Parathyroid adenoma (tissue), 2 donors: ENCODE data around the gene PPP6R1.

Experiments
- H2AFZ ChIP-seq: fragments of 300-600 bp; sonication (generic); one replicate; pipeline ENCODE4 v1.7.0; 2017; ENCODE audit warnings: antibody characterized with exemption, mild to moderate bottlenecking
- H3K27ac ChIP-seq: fragments of 300-600 bp; sonication (generic); one replicate; pipeline ENCODE4 v1.7.0; 2017
- H3K27me3 ChIP-seq: fragments of 300-600 bp; sonication (generic); one replicate; pipeline ENCODE4 v1.7.0; 2017; ENCODE audit warnings: low read length; ENCODE audit not compliant: control insufficient read depth, insufficient read depth
- H3K36me3 ChIP-seq: fragments of 300-600 bp; sonication (generic); one replicate; pipeline ENCODE4 v1.7.0; 2017; ENCODE audit warnings: low read length; ENCODE audit not compliant: control insufficient read depth, insufficient read depth
- H3K4me1 ChIP-seq: fragments of 300-600 bp; sonication (generic); one replicate; pipeline ENCODE4 v1.7.0; 2017; ENCODE audit warnings: control low read depth
- H3K4me2 ChIP-seq: fragments of 300-600 bp; sonication (generic); one replicate; pipeline ENCODE4 v1.7.0; 2017; ENCODE audit warnings: low read length
- H3K4me3 ChIP-seq: fragments of 300-600 bp; sonication (generic); one replicate; pipeline ENCODE4 v1.7.0; 2017; ENCODE audit warnings: low read depth, low read length
- H3K79me2 ChIP-seq: fragments of 300-600 bp; sonication (generic); one replicate; pipeline ENCODE4 v1.7.0; 2017; ENCODE audit warnings: control low read depth
- H3K9ac ChIP-seq: fragments of 300-600 bp; sonication (generic); one replicate; pipeline ENCODE4 v1.7.0; 2017; ENCODE audit warnings: mild to moderate bottlenecking
- H3K9me3 ChIP-seq: fragments of 300-600 bp; sonication (generic); one replicate; pipeline ENCODE4 v1.7.0; 2017; ENCODE audit warnings: low read length; ENCODE audit not compliant: control insufficient read depth
- TF ChIP-seq, protein P1 (sequence below): fragments of 300-600 bp; sonication (generic); IDR thresholded peaks from one replicate; pipeline ENCODE4 v1.7.0; 2017; ENCODE audit warnings: antibody characterized with exemption, mild to moderate bottlenecking
- donor health status: primary hyperparathyroidism.

The PPP6R1 gene

GRCh38 chr19:55301459-55302317, 42.9 kb upstream of the PPP6R1 start:
- Histone ChIP-seq H3K27ac (no peak overlapping the region), H3K4me3 (no peak overlapping the region), H3K9me3 (no peaks in the 10 kb centered on the region), H3K27me3 (no peaks in the 10 kb centered on the region), H3K9ac (no peak overlapping the region), H3K4me1 (no peaks in the 10 kb centered on the region), H3K4me2 (peak overlapping the region; percentile 49), H3K36me3 (no peaks in the 10 kb centered on the region), H2AFZ (peak overlapping the region; percentile 59), H3K79me2 (no peaks in the 10 kb centered on the region)
- TF ChIP-seq, protein P1, sequence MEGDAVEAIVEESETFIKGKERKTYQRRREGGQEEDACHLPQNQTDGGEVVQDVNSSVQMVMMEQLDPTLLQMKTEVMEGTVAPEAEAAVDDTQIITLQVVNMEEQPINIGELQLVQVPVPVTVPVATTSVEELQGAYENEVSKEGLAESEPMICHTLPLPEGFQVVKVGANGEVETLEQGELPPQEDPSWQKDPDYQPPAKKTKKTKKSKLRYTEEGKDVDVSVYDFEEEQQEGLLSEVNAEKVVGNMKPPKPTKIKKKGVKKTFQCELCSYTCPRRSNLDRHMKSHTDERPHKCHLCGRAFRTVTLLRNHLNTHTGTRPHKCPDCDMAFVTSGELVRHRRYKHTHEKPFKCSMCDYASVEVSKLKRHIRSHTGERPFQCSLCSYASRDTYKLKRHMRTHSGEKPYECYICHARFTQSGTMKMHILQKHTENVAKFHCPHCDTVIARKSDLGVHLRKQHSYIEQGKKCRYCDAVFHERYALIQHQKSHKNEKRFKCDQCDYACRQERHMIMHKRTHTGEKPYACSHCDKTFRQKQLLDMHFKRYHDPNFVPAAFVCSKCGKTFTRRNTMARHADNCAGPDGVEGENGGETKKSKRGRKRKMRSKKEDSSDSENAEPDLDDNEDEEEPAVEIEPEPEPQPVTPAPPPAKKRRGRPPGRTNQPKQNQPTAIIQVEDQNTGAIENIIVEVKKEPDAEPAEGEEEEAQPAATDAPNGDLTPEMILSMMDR: peak; percentile 96

DNA sequence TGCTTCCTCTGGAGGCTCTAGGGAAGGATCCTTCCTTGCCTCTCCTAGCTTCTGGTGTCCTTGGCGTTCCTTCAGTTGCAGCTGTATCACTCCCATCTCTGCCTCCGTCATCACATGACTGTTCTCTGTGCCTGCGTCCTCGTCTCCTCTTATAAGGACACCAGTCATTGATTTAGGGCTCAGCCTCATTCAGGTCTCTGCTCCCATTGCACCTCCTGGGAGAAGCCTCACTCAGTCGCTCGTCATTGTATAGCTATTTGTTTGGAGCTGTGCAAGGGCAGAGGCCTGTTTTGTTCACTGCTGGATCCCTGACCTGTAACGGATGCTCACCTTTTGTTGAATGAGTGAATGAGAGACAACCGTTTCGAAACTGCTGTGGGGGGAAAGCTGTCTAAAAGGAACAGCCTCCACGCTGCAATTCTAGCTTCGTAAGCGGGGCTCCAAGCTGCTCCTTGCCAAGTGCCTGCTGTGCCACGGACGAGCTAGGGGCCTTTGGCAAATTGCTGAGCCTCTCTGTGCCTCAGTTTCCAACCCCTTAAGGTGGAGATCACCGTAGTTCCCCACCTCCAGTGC, 42.2 kb upstream of the PPP6R1 start:
- Histone ChIP-seq H3K36me3 (no peaks in the 10 kb centered on the region), H3K9ac (no peak overlapping the region), H3K79me2 (no peaks in the 10 kb centered on the region), H3K4me3 (no peak overlapping the region), H3K9me3 (no peaks in the 10 kb centered on the region), H2AFZ (no peak overlapping the region), H3K4me2 (no peak overlapping the region), H3K27me3 (no peaks in the 10 kb centered on the region), H3K4me1 (no peaks in the 10 kb centered on the region), H3K27ac (no peak overlapping the region)
- TF ChIP-seq, protein P1: no peak

DNA sequence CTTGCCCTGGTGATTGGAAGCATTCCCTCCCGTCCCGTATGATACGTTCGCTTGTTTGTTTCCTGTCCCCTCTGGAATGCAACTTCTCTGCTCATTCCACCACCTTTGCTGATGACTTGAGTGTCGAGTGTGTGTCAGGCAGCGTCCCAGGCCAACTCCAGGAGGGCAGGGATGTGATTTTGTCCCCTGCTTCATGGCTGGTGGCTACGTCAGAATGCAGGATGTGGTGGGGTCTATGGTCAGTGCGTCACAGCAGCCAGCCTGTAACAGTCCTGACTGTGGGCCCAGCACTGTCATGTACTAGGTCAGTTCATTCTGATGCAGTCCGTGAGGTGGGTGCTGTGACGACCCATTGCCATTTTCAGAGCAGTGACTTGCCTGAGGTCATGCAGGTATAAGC, 41.2 kb upstream of the PPP6R1 start:
- Histone ChIP-seq H3K4me3 (no peak overlapping the region), H3K4me1 (no peaks in the 10 kb centered on the region), H3K79me2 (no peaks in the 10 kb centered on the region), H3K27ac (no peak overlapping the region), H3K9me3 (no peaks in the 10 kb centered on the region), H3K36me3 (no peaks in the 10 kb centered on the region), H2AFZ (no peak overlapping the region), H3K4me2 (no peak overlapping the region), H3K9ac (no peak overlapping the region), H3K27me3 (no peaks in the 10 kb centered on the region)
- TF ChIP-seq, protein P1: no peak

DNA sequence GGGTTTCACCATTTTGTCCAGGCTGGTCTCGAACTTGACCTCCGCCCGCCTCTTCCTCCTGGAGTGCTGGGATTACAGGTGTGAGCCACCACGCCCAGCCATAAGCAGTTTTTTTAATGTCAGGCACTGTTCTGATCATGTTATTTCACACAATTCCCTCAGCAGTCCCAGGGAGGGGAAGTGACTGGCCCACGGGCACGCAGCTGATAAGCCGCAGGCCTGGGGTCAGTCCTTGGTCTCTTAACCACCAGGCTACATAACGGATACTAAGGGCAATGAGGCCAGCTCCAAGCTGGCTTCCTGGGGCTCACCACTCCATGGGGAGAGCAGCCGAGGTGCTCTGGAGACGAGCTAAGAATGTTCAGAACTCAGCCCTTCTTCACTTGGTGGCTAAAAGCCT, 38.5 kb upstream of the PPP6R1 start:
- Histone ChIP-seq H3K36me3 (no peaks in the 10 kb centered on the region), H3K4me1 (no peaks in the 10 kb centered on the region), H3K27ac (no peak overlapping the region)

More for the DNA sequence above, 38.5 kb upstream of the PPP6R1 start:
- H3K4me2 ChIP-seq: no peak overlapping the region
- no peaks in the 10 kb centered on the region for H3K9me3 ChIP-seq
- H3K4me3 ChIP-seq: no peak overlapping the region
- H2AFZ ChIP-seq: no peak overlapping the region
- no peak overlapping the region for H3K9ac ChIP-seq
- TF ChIP-seq, protein P1: no peak
- no peaks in the 10 kb centered on the region for H3K27me3 ChIP-seq
- H3K79me2 ChIP-seq: no peaks in the 10 kb centered on the region
